ENCODE data around the gene TXLNB. TPM values are rescaled to one million over a fixed set of nuclear protein-coding genes. Genes with fewer than 3 reads are reported as not detected.
A peak's percentile ranks its signal among the peaks of the same experiment; 100 is the strongest.

Gene TXLNB
- total RNA-seq, 4 donors from 2014 or later, result 0.26 to 2.5 (median 1.9) TPM

DNA sequence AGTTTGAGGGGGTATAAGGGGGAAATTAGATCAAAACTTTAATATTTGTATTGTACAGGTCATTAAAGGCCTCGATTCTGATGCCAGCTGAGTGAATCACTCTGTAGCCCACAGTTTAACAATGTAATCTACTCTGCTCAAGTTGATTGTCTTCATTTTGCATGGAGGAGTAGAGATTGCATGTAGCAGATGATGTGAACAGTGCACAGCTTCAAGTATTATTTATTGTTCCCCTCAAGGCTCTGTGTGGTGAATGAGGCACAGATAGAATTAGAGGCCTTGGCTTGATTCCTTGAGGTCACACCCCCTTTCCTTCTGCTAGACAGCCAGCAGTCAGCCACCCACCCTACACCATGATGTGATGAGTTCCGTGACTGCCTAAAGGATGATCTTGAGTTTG is 38.1 kb downstream of the TXLNB start:
- DNase-seq, result no peak
- H3K27me3 ChIP-seq, result no peaks in the 10 kb centered on the region
- H3K27ac ChIP-seq, result no peak overlapping the region
- no peak overlapping the region for H3K4me3 ChIP-seq
- no peaks in the 10 kb centered on the region for H3K9me3 ChIP-seq
- H3K36me3 ChIP-seq, result no peaks in the 10 kb centered on the region
- H3K4me1 ChIP-seq, result no peaks in the 10 kb centered on the region
- intact Hi-C loops (cut with DNase I; ENCODE audit: low total_unique reads), result no loop called here
- no peak for TF ChIP-seq POLR2A (IDR thresholded peaks at IDR 0.05)
- TF ChIP-seq, protein P1, sequence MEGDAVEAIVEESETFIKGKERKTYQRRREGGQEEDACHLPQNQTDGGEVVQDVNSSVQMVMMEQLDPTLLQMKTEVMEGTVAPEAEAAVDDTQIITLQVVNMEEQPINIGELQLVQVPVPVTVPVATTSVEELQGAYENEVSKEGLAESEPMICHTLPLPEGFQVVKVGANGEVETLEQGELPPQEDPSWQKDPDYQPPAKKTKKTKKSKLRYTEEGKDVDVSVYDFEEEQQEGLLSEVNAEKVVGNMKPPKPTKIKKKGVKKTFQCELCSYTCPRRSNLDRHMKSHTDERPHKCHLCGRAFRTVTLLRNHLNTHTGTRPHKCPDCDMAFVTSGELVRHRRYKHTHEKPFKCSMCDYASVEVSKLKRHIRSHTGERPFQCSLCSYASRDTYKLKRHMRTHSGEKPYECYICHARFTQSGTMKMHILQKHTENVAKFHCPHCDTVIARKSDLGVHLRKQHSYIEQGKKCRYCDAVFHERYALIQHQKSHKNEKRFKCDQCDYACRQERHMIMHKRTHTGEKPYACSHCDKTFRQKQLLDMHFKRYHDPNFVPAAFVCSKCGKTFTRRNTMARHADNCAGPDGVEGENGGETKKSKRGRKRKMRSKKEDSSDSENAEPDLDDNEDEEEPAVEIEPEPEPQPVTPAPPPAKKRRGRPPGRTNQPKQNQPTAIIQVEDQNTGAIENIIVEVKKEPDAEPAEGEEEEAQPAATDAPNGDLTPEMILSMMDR (IDR thresholded peaks at IDR 0.05), result no peak

DNA sequence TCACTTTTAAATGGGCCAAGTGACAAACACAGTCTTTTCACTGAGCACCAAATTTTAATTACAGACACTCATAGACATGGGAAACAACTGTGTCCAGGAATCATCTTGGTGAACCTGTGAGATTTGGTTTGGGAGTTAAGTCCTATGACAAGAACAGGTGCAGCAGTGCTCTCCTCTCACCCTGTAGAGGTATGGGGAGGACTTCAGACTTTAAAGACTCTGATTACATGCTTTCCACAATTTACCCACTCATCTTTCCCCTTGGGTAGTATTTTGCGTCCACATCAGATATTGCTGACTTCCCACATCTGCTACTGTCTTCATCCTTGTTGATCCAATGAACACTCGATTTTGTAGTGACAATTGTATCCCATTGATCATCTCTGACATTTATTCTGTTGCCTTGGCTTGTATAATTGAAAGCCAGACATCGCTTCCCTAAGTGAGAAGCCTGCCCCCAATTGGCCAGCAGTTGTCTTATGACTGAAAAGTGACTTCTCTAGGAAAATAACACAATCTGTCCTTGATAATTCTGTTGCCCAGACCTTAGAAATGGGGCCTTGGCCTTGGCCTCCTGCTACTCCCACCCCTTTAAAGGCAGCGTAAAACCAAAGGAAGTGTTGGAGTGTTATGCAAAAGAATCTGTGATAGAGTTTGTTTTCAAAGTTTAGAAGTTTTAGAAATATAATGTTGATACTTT is 40.0 kb downstream of the TXLNB start:
- TF ChIP-seq, protein P1 (IDR thresholded peaks at IDR 0.05), result no peak
- no peak for TF ChIP-seq POLR2A (IDR thresholded peaks at IDR 0.05)
- Histone ChIP-seq H3K4me1 (no peaks in the 10 kb centered on the region), H3K4me3 (no peak overlapping the region), H3K9me3 (no peaks in the 10 kb centered on the region), H3K27me3 (no peaks in the 10 kb centered on the region), H3K27ac (peak overlapping the region; percentile 5 to 52), H3K36me3 (no peaks in the 10 kb centered on the region)
- DNase-seq, result no peak
- intact Hi-C loops (cut with DNase I; ENCODE audit: low total_unique reads), result no loop called here

DNA sequence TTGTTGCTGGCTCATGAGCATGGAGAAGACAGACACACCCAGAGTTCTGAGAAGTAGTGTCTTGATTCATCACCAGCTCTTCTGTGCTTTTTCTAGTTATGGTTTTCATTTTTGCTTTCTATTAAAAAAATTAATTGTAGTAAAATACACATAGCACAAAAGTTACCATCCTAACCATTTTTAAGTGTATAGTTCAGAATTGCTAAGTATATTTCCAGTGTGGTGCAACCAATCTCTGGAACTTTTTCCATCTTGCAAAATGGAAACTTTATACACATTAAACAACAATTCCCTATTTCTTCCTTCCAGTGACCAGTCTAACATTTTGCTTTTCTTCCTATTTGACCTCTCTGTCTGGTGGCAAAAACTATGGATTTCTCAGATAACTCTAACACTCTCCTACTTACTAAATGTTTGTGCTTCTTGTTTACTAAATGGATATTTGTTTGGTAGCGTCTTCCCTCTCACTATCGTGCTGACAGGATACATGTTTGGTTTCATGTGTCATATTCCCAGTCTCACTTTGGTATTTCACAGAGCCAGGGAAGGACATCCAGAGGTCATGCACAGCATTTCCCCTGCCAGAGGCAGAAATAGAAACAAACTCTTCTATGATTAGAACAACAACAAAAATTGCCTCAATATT is 40.6 kb downstream of the TXLNB start:
- Histone ChIP-seq H3K27ac (peak overlapping the region; percentile 5 to 50), H3K36me3 (no peaks in the 10 kb centered on the region), H3K4me3 (no peak overlapping the region), H3K27me3 (no peaks in the 10 kb centered on the region), H3K4me1 (no peaks in the 10 kb centered on the region), H3K9me3 (no peaks in the 10 kb centered on the region)
- no peak for DNase-seq
- intact Hi-C loops (cut with DNase I; ENCODE audit: low total_unique reads), result no loop called here
- TF ChIP-seq POLR2A (IDR thresholded peaks at IDR 0.05), result no peak
- TF ChIP-seq, protein P1 (IDR thresholded peaks at IDR 0.05), result no peak

DNA sequence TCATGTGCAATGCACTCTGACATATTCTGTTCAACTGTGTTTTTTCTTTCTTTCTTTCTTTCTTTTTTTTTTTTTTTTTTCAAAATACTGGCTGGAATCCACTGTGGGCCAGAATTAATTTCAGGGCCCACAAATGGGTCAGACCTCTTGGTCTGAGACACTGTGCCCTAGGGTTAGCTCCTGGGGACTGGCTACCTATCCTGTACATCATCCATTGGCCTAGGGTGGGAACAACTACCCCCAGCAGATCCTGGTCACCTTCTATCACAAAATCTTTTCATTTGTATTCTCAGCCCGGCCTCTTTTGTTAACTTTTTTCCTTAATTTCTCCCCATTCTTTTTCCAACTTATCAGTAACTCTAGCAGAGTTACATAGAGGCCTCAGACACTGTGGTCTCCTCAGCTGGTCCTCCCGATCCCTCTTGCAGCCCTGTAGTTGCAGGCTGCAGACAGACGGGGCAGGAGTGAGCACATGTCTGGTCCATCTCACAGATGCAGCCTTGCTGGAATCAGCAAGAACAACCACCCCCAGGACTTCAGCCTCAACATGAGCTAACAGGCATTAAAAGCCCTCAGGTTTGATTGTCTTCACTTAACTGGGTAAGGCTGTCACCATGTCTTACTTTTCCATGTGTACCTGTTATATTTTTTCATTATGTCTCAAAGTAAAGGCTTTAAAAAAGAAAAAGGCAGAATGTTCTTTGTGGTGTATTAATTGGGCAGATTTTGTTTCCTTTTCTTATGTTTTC is 41.3 kb downstream of the TXLNB start:
- no peaks in the 10 kb centered on the region for H3K4me1 ChIP-seq
- H3K4me3 ChIP-seq, result no peak overlapping the region
- intact Hi-C loops (cut with DNase I; ENCODE audit: low total_unique reads), result no loop called here
- H3K27me3 ChIP-seq, result no peaks in the 10 kb centered on the region
- H3K27ac ChIP-seq, result peak overlapping the region in 1 of 2 donors; percentile 50
- no peaks in the 10 kb centered on the region for H3K9me3 ChIP-seq
- no peaks in the 10 kb centered on the region for H3K36me3 ChIP-seq
- TF ChIP-seq POLR2A (IDR thresholded peaks at IDR 0.05), result no peak
- TF ChIP-seq, protein P1 (IDR thresholded peaks at IDR 0.05), result peak in 3 of 4 experiments; percentile 37 to 56 (median 49)
- DNase-seq, result peak; percentile 34 to 51

DNA sequence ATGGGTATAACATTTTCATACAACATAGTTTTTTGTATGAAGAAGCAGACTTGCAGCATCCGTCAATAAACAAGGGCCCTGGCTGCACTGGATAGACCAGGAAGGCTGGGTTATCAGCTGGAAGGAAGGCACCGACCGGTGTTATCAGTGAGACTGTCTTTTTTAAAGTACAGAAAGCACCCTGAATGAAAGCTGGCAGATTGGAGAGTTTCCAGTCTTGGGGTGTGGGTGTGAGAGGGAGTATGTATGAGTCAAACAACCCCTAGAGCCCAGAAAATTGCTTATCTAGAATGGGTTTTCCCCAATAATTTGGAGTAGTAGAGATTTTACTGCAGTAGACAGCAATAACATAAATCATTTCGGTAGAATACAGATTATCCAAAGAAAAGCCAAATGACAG is 42.4 kb downstream of the TXLNB start:
- H3K4me3 ChIP-seq, result no peak overlapping the region
- H3K27ac ChIP-seq, result no peak overlapping the region
- intact Hi-C loops (cut with DNase I; ENCODE audit: low total_unique reads), result no loop called here
- no peaks in the 10 kb centered on the region for H3K9me3 ChIP-seq
- H3K27me3 ChIP-seq, result no peaks in the 10 kb centered on the region
- DNase-seq, result no peak
- TF ChIP-seq, protein P1 (IDR thresholded peaks at IDR 0.05), result no peak
- no peak for TF ChIP-seq POLR2A (IDR thresholded peaks at IDR 0.05)
- no peaks in the 10 kb centered on the region for H3K36me3 ChIP-seq
- no peaks in the 10 kb centered on the region for H3K4me1 ChIP-seq
